ENCODE measurements around the gene ZIC4.

ZIC4 gene

DNA sequence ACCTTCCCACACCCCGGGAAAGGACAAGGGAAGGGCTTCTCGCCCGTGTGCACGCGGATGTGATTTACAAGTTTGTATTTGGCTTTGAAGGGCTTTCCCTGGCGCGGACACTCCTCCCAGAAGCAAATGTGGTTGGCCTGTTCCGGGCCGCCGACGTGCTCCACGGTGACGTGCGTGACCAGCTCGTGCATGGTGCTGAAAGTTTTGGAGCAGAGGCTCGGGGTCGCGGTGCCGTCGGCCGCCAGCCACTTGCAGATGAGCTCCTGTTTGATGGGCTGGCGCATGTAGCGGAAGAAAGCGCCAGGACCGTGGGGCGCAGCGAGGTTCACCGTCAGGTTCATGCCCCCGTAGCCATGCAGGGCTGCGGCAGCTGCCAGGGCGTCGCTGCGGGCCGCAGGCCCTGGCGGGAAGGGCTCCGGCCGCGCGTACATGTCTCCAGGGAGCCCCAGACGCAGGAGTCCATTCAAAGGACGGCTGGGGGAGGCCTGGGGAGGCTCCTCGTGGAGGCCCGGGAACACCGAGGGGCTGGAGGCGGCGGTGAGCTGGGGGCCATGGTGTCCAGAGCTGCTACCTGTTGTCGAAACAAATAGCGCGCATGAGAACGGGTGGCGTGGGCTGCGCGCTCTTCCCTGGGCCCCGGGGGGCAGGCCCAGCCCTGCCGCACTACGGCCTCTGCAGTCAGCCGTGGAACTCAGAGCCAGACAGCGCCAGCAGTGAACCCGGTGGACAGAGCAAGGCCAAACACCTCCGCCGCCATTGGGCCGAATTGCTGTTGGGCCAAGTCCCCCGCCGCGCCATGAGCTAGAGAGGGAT lies 10.2 kb downstream of the ZIC4 start:
- Histone ChIP-seq H3K9ac (ENCODE audit: low read length in 2 of 2) (no peak overlapping the region), H3K4me3 (ENCODE audit: low read length in 2 of 2) (no peak overlapping the region), H3K4me1 (ENCODE audit: control insufficient read depth, insufficient read depth, low read length) (peaks cover 41% of the 10 kb centered on the region), H3K27ac (ENCODE audit: low read length) (no peak overlapping the region), H3K9me3 (ENCODE audit: control insufficient read depth in 2 of 2, low read length in 2 of 2) (peaks cover 0 to 3% of the 10 kb centered on the region in 2 donors), H3K36me3 (ENCODE audit: control insufficient read depth in 2 of 2, insufficient read depth in 2 of 2, low read length in 2 of 2) (no peaks in the 10 kb centered on the region), H3K27me3 (ENCODE audit: control insufficient read depth in 1 of 2, insufficient read depth in 2 of 2, low read length in 2 of 2) (peaks cover 76 to 91% of the 10 kb centered on the region in 2 donors)

DNA sequence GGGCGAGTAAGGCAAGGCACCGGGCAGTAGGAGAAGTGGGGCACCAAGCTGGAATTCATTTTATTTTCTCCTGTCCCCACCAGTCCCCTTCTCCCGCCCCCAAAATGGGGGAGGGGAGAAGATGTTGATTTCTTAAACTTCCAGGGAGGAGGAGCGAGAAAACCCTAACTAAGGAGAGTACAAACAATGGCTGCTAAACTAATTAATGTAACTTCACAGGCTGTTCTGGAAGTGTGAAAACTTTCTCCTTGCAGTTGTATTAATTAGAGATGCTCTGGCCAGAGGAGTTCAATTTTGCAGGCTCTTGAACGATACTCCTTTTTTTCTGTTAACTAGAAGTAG lies 11.5 kb downstream of the ZIC4 start:
- Histone ChIP-seq H3K36me3 (ENCODE audit: control insufficient read depth in 2 of 2, insufficient read depth in 2 of 2, low read length in 2 of 2) (no peaks in the 10 kb centered on the region), H3K4me3 (ENCODE audit: low read length in 2 of 2) (no peak overlapping the region), H3K9me3 (ENCODE audit: control insufficient read depth in 2 of 2, low read length in 2 of 2) (peaks cover 0 to 3% of the 10 kb centered on the region in 2 donors), H3K9ac (ENCODE audit: low read length in 2 of 2) (no peak overlapping the region), H3K27ac (ENCODE audit: low read length) (no peak overlapping the region), H3K27me3 (ENCODE audit: control insufficient read depth in 1 of 2, insufficient read depth in 2 of 2, low read length in 2 of 2) (peaks cover 83 to 95% of the 10 kb centered on the region in 2 donors), H3K4me1 (ENCODE audit: control insufficient read depth, insufficient read depth, low read length) (peaks cover 41% of the 10 kb centered on the region)

DNA sequence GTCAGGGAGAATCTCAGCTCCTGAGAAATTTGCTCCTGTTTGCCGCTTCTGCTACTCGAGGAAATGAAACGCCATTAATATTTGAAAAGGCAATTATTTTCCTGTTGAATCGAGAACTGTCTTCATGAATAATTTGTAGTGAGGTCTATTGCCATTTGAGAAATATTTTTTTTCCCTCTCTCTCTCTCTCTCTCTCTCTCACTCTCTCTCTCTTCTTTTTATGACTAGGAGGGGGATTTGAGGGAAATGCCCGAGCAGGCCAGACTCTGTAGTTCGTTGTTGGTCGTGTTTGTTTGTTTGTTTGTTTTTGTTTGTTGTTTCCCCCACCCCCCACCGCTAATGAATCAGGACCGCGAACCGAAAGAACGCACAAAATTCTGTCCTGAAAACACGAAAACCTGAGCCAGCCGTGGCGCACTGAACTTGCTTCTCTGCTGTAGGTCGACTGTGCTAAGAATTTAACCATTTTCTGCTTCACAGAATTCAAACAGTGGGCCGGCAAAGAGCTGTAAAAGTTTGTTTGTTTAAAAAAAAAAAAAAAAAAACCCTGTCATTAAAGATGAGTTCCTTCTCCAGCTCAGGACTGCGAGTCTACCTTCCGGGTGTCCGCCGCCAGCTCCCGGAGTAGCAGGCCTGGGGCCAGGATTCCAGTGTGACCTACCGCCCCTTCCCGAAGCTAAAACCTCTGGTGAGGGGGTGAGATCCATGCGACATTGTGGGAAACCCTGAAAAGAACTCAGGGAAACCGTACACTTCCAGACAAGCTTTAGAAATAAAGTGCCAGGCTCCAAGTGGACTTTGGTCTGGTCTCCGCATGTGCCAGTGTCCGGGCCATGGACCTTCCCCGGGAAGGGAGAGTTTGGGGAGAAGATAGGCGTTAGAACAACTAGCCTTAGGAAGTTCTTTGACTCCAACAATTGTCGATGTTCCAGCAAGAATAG lies 12.1 kb downstream of the ZIC4 start:
- Histone ChIP-seq H3K4me3 (ENCODE audit: low read length in 2 of 2) (peak overlapping the region in 1 of 2 donors; percentile 63), H3K9me3 (ENCODE audit: control insufficient read depth in 2 of 2, low read length in 2 of 2) (peaks cover 0 to 4% of the 10 kb centered on the region in 2 donors), H3K27ac (ENCODE audit: low read length) (no peak overlapping the region), H3K36me3 (ENCODE audit: control insufficient read depth in 2 of 2, insufficient read depth in 2 of 2, low read length in 2 of 2) (no peaks in the 10 kb centered on the region), H3K4me1 (ENCODE audit: control insufficient read depth, insufficient read depth, low read length) (peaks cover 41% of the 10 kb centered on the region), H3K27me3 (ENCODE audit: control insufficient read depth in 1 of 2, insufficient read depth in 2 of 2, low read length in 2 of 2) (peaks cover 88 to 97% of the 10 kb centered on the region in 2 donors), H3K9ac (ENCODE audit: low read length in 2 of 2) (no peak overlapping the region)

DNA sequence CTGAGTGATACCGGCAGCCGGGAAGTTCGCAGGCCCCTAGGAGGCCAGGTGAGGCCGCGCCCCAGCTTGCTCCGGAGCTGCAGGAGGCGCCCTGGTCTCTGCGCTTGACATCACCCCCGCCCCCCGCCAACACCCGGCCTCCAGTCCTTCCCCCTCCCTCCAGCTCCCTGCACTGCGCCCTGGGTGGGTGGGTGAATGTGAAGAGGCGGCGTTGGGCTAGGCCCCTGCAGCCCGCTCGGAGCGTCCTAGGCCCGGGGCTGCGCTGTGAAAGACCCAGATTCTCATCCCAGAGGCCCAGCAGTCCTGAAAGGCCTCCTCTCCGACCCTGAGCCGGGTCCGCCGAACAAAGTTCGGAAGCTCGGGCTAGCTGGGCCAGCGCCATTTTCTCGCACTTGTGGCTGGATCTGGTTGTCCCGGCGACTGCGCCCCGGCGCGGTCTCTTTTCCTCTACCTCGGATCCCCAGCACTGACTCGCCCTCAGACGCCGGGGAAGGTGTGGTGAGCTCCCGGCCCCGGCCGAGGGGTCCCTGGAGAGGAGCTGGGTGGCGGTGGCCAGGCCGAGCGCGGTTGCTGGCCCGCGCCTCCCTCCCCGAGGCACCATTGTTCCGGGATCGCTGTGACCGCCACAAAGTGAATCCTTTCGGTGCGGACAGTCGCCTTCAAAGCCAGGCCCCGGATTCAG lies 12.9 kb downstream of the ZIC4 start:
- Histone ChIP-seq H3K27ac (ENCODE audit: low read length) (no peak overlapping the region), H3K9me3 (ENCODE audit: control insufficient read depth in 2 of 2, low read length in 2 of 2) (peaks cover 0 to 4% of the 10 kb centered on the region in 2 donors), H3K27me3 (ENCODE audit: control insufficient read depth in 1 of 2, insufficient read depth in 2 of 2, low read length in 2 of 2) (peaks cover 93 to 98% of the 10 kb centered on the region in 2 donors), H3K4me3 (ENCODE audit: low read length in 2 of 2) (peak overlapping the region; percentile 43 to 63), H3K36me3 (ENCODE audit: control insufficient read depth in 2 of 2, insufficient read depth in 2 of 2, low read length in 2 of 2) (no peaks in the 10 kb centered on the region), H3K4me1 (ENCODE audit: control insufficient read depth, insufficient read depth, low read length) (peaks cover 41% of the 10 kb centered on the region), H3K9ac (ENCODE audit: low read length in 2 of 2) (no peak overlapping the region)

DNA sequence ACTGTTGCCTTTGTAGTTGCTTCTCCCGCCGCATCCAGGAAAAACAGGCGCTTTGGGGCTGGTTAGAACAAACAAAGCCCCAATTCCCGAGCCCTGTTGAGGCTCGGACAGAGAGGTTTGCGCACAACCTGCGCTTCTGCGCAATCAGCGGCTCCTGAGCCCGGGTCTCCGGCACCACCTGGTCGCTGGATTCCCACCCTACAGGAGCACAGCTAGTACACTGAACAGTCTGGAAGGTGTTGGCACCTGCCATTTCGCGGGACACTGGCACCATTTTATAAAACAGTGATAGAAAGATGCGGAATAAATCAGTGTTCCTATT lies 13.8 kb downstream of the ZIC4 start:
- Histone ChIP-seq H3K9ac (ENCODE audit: low read length in 2 of 2) (no peak overlapping the region), H3K4me3 (ENCODE audit: low read length in 2 of 2) (peak overlapping the region; percentile 12 to 61), H3K9me3 (ENCODE audit: control insufficient read depth in 2 of 2, low read length in 2 of 2) (peaks cover 0 to 4% of the 10 kb centered on the region in 2 donors), H3K27ac (ENCODE audit: low read length) (no peak overlapping the region), H3K36me3 (ENCODE audit: control insufficient read depth in 2 of 2, insufficient read depth in 2 of 2, low read length in 2 of 2) (no peaks in the 10 kb centered on the region), H3K27me3 (ENCODE audit: control insufficient read depth in 1 of 2, insufficient read depth in 2 of 2, low read length in 2 of 2) (peaks cover 94 to 98% of the 10 kb centered on the region in 2 donors), H3K4me1 (ENCODE audit: control insufficient read depth, insufficient read depth, low read length) (peaks cover 41% of the 10 kb centered on the region)

DNA sequence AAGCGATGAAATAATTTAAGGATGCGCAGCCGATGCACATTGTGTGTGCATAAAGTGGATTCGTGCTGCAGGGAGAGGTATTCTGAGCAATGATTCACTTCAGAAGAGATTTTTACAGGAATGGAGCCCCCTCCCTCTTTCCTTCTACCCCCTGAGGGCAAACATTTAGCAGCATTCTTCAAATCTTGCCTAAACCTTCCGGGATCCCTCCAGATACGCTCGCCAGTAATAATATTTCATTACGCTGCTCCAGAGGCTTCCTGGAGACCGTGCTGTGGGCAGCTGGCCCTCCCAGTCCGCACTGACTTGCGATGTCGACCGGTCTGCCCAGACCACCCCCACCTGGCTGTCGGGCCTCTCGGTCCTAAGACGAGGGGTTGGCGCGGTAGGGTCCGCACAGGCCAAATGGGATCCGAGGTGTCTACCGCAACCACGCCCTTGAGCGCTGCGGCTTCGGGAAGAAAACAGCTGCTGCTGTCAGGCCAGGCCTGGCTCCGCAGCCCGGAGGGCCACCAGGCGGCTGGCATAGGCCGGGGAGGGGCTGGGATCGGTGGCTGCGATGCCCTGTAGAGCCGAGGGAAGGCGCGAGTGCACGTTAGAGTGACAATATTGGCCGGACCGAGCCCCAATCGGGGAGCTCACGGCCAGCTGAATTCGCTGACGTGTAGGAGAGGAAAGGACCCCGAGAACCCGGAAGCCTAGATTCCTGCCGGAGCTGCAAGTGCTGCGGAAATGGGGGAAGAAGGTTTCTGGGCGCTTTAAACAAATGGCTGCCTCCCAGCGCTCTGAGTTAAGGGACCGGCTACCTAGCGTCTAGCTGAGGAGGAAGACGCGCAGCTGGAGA lies 14.3 kb downstream of the ZIC4 start:
- Histone ChIP-seq H3K9ac (ENCODE audit: low read length in 2 of 2) (no peak overlapping the region), H3K27me3 (ENCODE audit: control insufficient read depth in 1 of 2, insufficient read depth in 2 of 2, low read length in 2 of 2) (peaks cover 94 to 98% of the 10 kb centered on the region in 2 donors)

DNA sequence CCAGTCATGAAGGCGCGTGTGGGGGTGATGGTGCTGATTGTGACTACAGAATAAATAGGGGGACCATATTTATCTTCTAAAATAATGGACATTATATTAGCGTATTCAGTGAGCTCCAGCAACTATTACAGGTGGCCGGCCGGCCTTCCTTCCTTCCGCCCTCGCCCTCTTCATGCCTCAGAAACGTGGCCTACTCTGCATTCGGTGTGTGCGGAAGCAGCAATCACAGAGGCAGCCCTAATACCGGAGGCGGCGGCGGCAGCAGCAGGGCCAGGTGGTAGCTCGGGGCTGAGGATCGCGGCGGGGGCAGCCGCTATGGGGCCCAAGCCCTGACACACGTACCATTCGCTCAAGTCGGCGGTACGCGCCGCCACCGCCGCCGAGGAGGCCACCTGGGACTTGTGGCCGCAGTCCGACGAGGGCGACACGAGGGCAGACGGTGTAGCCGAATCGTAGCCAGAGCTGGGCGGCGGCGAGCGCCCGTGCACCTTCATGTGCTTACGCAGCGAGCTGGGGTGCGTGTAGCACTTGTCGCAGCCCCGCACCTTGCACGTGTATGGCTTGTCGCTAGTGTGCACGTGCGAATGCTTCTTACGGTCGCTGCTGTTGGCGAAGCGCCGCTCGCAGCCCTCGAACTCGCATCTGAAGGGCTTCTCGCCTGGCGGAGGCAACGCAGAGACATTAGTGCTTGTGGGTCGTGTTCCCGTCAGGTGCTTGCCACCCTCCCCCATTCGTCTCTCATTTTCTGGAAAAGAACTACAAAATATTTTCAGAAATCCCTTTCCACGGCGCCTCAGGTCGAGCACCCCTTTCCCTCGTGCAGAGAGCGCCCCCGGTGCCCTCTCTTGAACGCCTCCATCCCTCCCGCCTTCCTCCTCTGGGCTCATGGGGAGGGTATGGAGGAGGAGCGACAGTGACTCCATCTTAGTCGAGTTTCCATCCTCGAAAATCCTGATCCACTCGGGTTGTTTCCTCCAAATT lies 15.5 kb downstream of the ZIC4 start:
- Histone ChIP-seq H3K27me3 (ENCODE audit: control insufficient read depth in 1 of 2, insufficient read depth in 2 of 2, low read length in 2 of 2) (peaks cover 95% of the 10 kb centered on the region in 2 donors), H3K9ac (ENCODE audit: low read length in 2 of 2) (no peak overlapping the region), H3K4me1 (ENCODE audit: control insufficient read depth, insufficient read depth, low read length) (peaks cover 26% of the 10 kb centered on the region), H3K36me3 (ENCODE audit: control insufficient read depth in 2 of 2, insufficient read depth in 2 of 2, low read length in 2 of 2) (no peaks in the 10 kb centered on the region), H3K4me3 (ENCODE audit: low read length in 2 of 2) (no peak overlapping the region), H3K27ac (ENCODE audit: low read length) (no peak overlapping the region), H3K9me3 (ENCODE audit: control insufficient read depth in 2 of 2, low read length in 2 of 2) (peaks cover 4% of the 10 kb centered on the region in 2 donors)

More for the DNA sequence above, 14.3 kb downstream of the ZIC4 start:
- H3K27ac ChIP-seq (ENCODE audit: low read length), result no peak overlapping the region
- peaks cover 36% of the 10 kb centered on the region for H3K4me1 ChIP-seq (ENCODE audit: control insufficient read depth, insufficient read depth, low read length)
- H3K4me3 ChIP-seq (ENCODE audit: low read length in 2 of 2), result peak overlapping the region; percentile 12 to 61
- H3K9me3 ChIP-seq (ENCODE audit: control insufficient read depth in 2 of 2, low read length in 2 of 2), result peaks cover 0 to 4% of the 10 kb centered on the region in 2 donors
- no peaks in the 10 kb centered on the region for H3K36me3 ChIP-seq (ENCODE audit: control insufficient read depth in 2 of 2, insufficient read depth in 2 of 2, low read length in 2 of 2)

DNA sequence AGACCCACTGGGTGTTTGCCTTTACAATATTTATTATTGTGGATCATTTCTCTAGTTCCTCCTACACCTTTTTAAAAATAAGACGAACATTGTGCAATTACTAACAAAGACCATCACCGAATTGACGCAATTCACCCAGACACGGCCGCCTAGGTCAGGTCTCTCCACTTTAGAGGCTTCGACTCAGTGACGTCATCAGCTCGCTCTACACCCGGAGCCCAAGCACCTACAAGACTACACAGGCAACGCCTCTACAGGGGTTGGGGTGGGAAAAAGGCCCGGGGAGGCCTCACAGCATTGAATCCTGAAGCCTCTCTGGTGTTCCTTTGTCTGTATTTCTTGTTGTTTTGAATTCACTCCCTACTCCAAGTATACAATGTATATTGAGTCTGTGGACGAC lies 16.6 kb downstream of the ZIC4 start:
- Histone ChIP-seq H3K9ac (ENCODE audit: low read length in 2 of 2) (no peak overlapping the region), H3K4me1 (ENCODE audit: control insufficient read depth, insufficient read depth, low read length) (peaks cover 21% of the 10 kb centered on the region), H3K4me3 (ENCODE audit: low read length in 2 of 2) (no peak overlapping the region), H3K9me3 (ENCODE audit: control insufficient read depth in 2 of 2, low read length in 2 of 2) (peaks cover 4% of the 10 kb centered on the region in 2 donors), H3K36me3 (ENCODE audit: control insufficient read depth in 2 of 2, insufficient read depth in 2 of 2, low read length in 2 of 2) (no peaks in the 10 kb centered on the region), H3K27ac (ENCODE audit: low read length) (no peak overlapping the region), H3K27me3 (ENCODE audit: control insufficient read depth in 1 of 2, insufficient read depth in 2 of 2, low read length in 2 of 2) (peaks cover 95% of the 10 kb centered on the region in 2 donors)

Data from stomach smooth muscle (tissue), 2 donors.